ACC112 (cell line): ENCODE results near the gene NOXO1.
A peak's percentile ranks its signal among the peaks of the same experiment; 100 is the strongest.

Source experiments
- H2AFZ ChIP-seq: fragments of 200-600 bp; sonication (generic); one replicate; pipeline ENCODE4 v1.6.0; 2017; ENCODE audit warnings: antibody characterized with exemption, low read length; ENCODE audit not compliant: unreplicated experiment
- H3K27ac ChIP-seq: fragments of 200-600 bp; sonication (generic); 2 replicates; pipeline ENCODE4 v1.5.1; 2014; ENCODE audit warnings: low read depth, mild to moderate bottlenecking, antibody characterized with exemption, low read length, moderate library complexity
- H3K27me3 ChIP-seq: fragments of 200-600 bp; sonication (generic); 2 replicates; pipeline ENCODE4 v1.6.1; 2014; ENCODE audit warnings: mild to moderate bottlenecking, antibody characterized with exemption, low read length, moderate library complexity, mixed read lengths; ENCODE audit not compliant: insufficient read depth
- H3K36me3 ChIP-seq: fragments of 200-600 bp; sonication (generic); 2 replicates; pipeline ENCODE4 v1.6.1; 2016; ENCODE audit warnings: mild to moderate bottlenecking, antibody characterized with exemption, low read length, moderate library complexity, mixed read lengths; ENCODE audit not compliant: insufficient read depth
- H3K4me1 ChIP-seq: fragments of 200-600 bp; sonication (generic); one replicate; pipeline ENCODE4 v1.6.1; 2016; ENCODE audit warnings: low read length, mixed read lengths; ENCODE audit not compliant: insufficient read depth, unreplicated experiment, control insufficient read depth
- H3K4me3 ChIP-seq: fragments of 200-600 bp; sonication (generic); 2 replicates; pipeline ENCODE4 v1.5.1; 2014; ENCODE audit warnings: mild to moderate bottlenecking, low read depth, low read length
- H3K79me2 ChIP-seq: fragments of 200-600 bp; sonication (generic); one replicate; pipeline ENCODE4 v1.6.0; 2016; ENCODE audit warnings: low read length; ENCODE audit not compliant: control insufficient read depth, unreplicated experiment, insufficient read depth

The NOXO1 gene

DNA sequence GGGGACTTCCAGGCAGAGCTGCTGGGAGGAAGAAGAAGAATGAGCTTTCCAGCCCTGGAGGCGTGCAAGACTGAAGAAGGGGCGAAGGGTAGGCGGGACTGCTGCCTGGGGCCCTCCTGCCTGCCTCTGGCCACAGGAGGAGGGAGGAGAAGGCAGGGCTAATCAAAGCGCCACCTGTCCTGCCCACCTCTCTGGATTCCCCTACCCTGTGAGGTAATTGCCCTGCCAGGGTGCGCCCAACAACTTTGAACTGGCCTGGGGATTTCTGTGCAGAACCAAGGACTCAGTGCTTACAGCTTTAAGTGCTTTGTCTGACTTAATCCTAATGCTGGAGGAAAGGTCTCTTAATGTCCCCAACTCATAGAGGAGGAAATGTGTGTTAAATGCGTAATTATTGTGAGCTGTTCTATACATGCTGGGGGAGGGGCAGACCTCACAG, at the start of gene NOXO1:
Gene NOXO1 (minus strand): TSS at position 72 of the 439 bp plus-strand sequence. CDS start 290 bp downstream, outside the sequence.
- Histone ChIP-seq H3K4me3 (no peak within 1 kb of the TSS), H3K4me1 (peaks cover 11% of the 10 kb centered on the region), H3K27ac (no peak within 1 kb of the TSS), H3K79me2 (peaks cover 15% of the 10 kb centered on the region), H3K36me3 (peaks cover 6% of the 10 kb centered on the region; the same call in 1 of the 2 replicates), H3K27me3 (peaks cover 42% of the 10 kb centered on the region), H2AFZ (no peak within 1 kb of the TSS)

DNA sequence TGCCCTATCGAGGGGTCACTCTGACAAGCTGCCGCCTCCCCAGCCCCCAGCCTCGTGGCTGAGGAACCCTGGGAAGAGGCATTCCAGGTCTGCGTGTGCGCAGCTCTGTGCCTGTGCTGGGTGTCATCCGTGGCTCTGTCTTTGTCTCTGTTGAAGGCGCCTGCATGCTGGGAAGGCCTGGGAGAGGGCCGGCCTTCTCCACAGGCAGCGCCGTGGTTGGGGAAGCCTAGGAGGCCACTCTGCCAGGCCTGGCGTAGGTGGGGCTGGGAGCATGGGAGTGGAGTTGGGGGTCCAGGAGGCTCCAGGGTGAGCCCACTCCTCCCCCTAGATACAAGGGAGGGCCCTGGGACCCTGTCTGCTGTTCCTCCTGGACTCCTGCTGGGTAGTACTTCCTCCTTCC, 48.8 kb upstream of the NOXO1 start:
- Histone ChIP-seq H3K4me3 (no peak overlapping the region), H2AFZ (no peak overlapping the region), H3K27me3 (no peaks in the 10 kb centered on the region), H3K36me3 (no peaks in the 10 kb centered on the region), H3K79me2 (no peaks in the 10 kb centered on the region), H3K27ac (no peak overlapping the region), H3K4me1 (peaks cover 28% of the 10 kb centered on the region)

- H3K27ac ChIP-seq, result no peak overlapping the region
- peaks cover 23% of the 10 kb centered on the region for H3K4me1 ChIP-seq
- H3K4me3 ChIP-seq, result no peak overlapping the region
- no peaks in the 10 kb centered on the region for H3K79me2 ChIP-seq
- H3K36me3 ChIP-seq, result no peaks in the 10 kb centered on the region
- no peak overlapping the region for H2AFZ ChIP-seq
- no peaks in the 10 kb centered on the region for H3K27me3 ChIP-seq
These were observed 48.1 kb upstream of the NOXO1 start for GRCh38 chr16:2029350-2029749.

DNA sequence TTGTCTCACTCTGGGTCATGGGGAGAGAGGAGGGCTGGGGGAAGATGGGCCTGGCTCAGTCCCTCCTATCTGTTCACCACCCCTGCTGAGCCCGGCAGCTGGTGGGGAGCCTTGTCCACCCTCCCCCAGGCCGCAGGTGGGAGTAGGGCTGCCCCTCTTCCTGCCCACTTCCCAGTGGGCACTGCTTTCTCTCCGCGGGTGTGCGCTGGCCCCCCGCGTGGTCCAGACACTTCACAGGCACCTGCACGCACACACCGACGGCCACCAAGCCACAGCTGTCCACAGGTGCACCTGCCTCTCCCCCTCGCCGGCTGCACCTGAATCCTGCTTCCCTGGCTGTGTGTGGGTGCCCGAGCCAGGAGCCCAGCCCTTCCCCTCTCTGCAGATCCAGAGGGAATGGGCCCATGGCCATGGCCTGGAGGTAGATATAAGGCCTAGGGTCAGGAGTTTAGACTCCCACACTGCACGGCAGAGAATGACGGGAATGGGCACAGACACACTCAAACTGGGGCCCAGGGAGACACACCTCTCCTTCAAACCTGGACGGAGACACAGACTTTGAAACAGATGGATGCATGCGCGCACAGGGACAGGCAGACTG, 47.5 kb upstream of the NOXO1 start:
- peaks cover 18% of the 10 kb centered on the region for H3K4me1 ChIP-seq
- H3K79me2 ChIP-seq, result no peaks in the 10 kb centered on the region
- H3K27me3 ChIP-seq, result no peaks in the 10 kb centered on the region
- no peaks in the 10 kb centered on the region for H3K36me3 ChIP-seq
- no peak overlapping the region for H3K4me3 ChIP-seq
- no peak overlapping the region for H2AFZ ChIP-seq
- no peak overlapping the region for H3K27ac ChIP-seq

DNA sequence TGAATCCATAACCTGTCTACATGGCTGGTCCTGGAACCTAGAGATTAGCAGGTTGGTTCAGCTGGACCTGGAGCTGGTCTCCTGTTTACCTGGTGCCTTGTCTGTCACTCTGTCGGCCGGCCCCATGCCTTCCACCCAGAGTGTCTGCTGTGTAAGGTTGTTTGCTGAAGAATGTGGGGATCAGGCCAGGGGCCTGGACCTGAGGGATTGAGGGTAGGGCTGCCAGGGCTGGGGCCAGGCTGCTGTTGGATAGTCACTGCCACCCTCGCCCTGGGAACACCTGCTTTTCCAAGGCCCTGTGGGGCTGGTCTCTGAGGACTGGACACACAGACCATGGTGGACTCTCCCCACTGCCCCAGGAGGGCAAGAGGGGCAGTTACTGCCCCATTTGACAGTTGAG, 46.9 kb upstream of the NOXO1 start:
- H2AFZ ChIP-seq, result no peak overlapping the region
- H3K27ac ChIP-seq, result no peak overlapping the region
- no peaks in the 10 kb centered on the region for H3K27me3 ChIP-seq
- H3K36me3 ChIP-seq, result no peaks in the 10 kb centered on the region
- no peaks in the 10 kb centered on the region for H3K79me2 ChIP-seq
- H3K4me3 ChIP-seq, result peak overlapping the region; percentile 21; the same call in 1 of the 2 replicates
- peaks cover 13% of the 10 kb centered on the region for H3K4me1 ChIP-seq

GRCh38 chr16:2027024-2028010, 46.0 kb upstream of the NOXO1 start:
- Histone ChIP-seq H2AFZ (no peak overlapping the region), H3K4me1 (peaks cover 4% of the 10 kb centered on the region), H3K27ac (no peak overlapping the region), H3K36me3 (no peaks in the 10 kb centered on the region), H3K27me3 (no peaks in the 10 kb centered on the region), H3K4me3 (peak overlapping the region; percentile 79), H3K79me2 (no peaks in the 10 kb centered on the region)

GRCh38 chr16:2026461-2027023, 45.3 kb upstream of the NOXO1 start, which contains the start of gene NHERF2:
Gene NHERF2 (plus strand): TSS chr16:2026902. CDS start chr16:2027006, 104 bp downstream.
- Histone ChIP-seq H3K4me1 (peaks cover 4% of the 10 kb centered on the region), H3K27ac (no peak within 1 kb of the TSS), H3K79me2 (no peaks in the 10 kb centered on the region), H3K36me3 (no peaks in the 10 kb centered on the region), H3K4me3 (peak within 1 kb of the TSS; percentile 79), H2AFZ (no peak within 1 kb of the TSS), H3K27me3 (no peaks in the 10 kb centered on the region)

- Histone ChIP-seq H3K36me3 (no peaks in the 10 kb centered on the region), H3K27me3 (no peaks in the 10 kb centered on the region; the same call in 1 of the 2 replicates), H3K4me3 (no peak overlapping the region), H3K79me2 (no peaks in the 10 kb centered on the region), H3K4me1 (peaks cover 4% of the 10 kb centered on the region), H2AFZ (no peak overlapping the region), H3K27ac (no peak overlapping the region)
These were observed 44.7 kb upstream of the NOXO1 start for GRCh38 chr16:2025878-2026460.

- H3K27me3 ChIP-seq, result peaks cover 6% of the 10 kb centered on the region
- no peaks in the 10 kb centered on the region for H3K36me3 ChIP-seq
- peaks cover 4% of the 10 kb centered on the region for H3K4me1 ChIP-seq
- no peak overlapping the region for H3K4me3 ChIP-seq
- no peak overlapping the region for H2AFZ ChIP-seq
- no peaks in the 10 kb centered on the region for H3K79me2 ChIP-seq
- H3K27ac ChIP-seq, result no peak overlapping the region
These were observed 44.0 kb upstream of the NOXO1 start for GRCh38 chr16:2025251-2025650.

DNA sequence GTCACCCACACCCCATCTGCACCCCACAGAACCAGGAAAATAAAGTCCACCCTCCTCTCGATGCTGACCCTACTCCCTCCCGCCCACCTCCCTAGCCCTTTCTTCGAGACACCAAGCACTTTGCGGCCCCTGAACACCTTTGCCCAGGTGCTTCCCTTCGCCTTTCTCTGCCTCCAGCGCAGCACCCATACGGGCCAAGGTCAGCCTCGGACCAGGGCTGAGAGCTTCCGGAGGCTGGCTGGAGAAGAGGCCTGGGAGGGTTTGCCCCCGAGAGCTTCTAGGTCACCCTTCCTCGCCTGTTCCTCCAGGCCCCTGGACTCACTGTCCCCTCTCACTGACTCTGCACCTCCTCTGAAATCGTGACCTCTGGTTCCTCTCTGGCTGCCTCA, 42.8 kb upstream of the NOXO1 start:
- peaks cover 16% of the 10 kb centered on the region for H3K27me3 ChIP-seq
- H3K4me1 ChIP-seq, result peaks cover 4% of the 10 kb centered on the region
- H3K36me3 ChIP-seq, result no peaks in the 10 kb centered on the region
- H2AFZ ChIP-seq, result no peak overlapping the region
- no peaks in the 10 kb centered on the region for H3K79me2 ChIP-seq
- H3K27ac ChIP-seq, result no peak overlapping the region
- H3K4me3 ChIP-seq, result no peak overlapping the region
